Measurements from ENCODE around the gene ID1.

DNA sequence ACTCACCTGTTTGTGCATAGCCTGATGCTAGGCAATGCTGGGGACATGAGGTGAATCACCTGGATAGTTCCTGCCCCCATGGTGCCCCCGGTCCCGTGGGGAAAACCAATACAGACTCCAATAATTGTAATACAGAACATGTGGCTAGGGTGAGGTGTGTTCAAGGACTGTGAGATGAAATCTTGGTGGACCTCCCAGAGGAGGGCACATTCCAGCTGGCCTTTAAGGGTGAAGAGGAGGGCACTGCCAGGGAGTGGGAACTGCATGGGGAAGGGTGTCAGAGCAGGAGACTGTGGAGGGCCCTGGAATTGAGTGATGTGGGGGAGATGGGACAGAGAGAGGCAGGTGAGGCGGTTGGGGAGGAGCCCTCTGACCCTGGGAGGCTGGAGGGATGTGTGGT, 35.2 kb downstream of the ID1 start:
- no peak for TF ChIP-seq ZNF8 (CRISPR knock-in tag; IDR thresholded peaks at IDR 0.05)
- TF ChIP-seq, protein P1, sequence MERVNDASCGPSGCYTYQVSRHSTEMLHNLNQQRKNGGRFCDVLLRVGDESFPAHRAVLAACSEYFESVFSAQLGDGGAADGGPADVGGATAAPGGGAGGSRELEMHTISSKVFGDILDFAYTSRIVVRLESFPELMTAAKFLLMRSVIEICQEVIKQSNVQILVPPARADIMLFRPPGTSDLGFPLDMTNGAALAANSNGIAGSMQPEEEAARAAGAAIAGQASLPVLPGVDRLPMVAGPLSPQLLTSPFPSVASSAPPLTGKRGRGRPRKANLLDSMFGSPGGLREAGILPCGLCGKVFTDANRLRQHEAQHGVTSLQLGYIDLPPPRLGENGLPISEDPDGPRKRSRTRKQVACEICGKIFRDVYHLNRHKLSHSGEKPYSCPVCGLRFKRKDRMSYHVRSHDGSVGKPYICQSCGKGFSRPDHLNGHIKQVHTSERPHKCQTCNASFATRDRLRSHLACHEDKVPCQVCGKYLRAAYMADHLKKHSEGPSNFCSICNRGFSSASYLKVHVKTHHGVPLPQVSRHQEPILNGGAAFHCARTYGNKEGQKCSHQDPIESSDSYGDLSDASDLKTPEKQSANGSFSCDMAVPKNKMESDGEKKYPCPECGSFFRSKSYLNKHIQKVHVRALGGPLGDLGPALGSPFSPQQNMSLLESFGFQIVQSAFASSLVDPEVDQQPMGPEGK (CRISPR knock-in tag; IDR thresholded peaks at IDR 0.05; ENCODE audit: borderline replicate concordance): no peak
- TF ChIP-seq, protein P2, sequence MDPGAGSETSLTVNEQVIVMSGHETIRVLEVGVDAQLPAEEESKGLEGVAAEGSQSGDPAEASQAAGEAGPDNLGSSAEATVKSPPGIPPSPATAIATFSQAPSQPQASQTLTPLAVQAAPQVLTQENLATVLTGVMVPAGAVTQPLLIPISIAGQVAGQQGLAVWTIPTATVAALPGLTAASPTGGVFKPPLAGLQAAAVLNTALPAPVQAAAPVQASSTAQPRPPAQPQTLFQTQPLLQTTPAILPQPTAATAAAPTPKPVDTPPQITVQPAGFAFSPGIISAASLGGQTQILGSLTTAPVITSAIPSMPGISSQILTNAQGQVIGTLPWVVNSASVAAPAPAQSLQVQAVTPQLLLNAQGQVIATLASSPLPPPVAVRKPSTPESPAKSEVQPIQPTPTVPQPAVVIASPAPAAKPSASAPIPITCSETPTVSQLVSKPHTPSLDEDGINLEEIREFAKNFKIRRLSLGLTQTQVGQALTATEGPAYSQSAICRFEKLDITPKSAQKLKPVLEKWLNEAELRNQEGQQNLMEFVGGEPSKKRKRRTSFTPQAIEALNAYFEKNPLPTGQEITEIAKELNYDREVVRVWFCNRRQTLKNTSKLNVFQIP (CRISPR knock-in tag; IDR thresholded peaks at IDR 0.05; ENCODE audit: borderline replicate concordance, low read depth): no peak
- TF ChIP-seq TCF4 (CRISPR knock-in tag; IDR thresholded peaks at IDR 0.05; ENCODE audit: borderline replicate concordance): no peak
- no peak for TF ChIP-seq ZNF565 (CRISPR knock-in tag; conservative IDR thresholded peaks at IDR 0.05; ENCODE audit: low read depth)
- TF ChIP-seq ARNTL (CRISPR knock-in tag; IDR thresholded peaks at IDR 0.05; ENCODE audit: borderline replicate concordance, low read depth): no peak
